Measurements from ENCODE around the gene KCNA5.

The KCNA5 gene

GRCh38 chr12:5094986-5095385 is 51.3 kb downstream of the KCNA5 start:
- no peak for TF ChIP-seq REST (IDR thresholded peaks at IDR 0.05; ENCODE audit: insufficient read depth in 1 of 2, low read depth in 2 of 2, low read length in 2 of 2)
- no peak for TF ChIP-seq TAF1 (IDR thresholded peaks at IDR 0.05; ENCODE audit: borderline replicate concordance, insufficient read depth, low read length)
- no peak for TF ChIP-seq FOXP2 (optimal IDR thresholded peaks at IDR 0.05; ENCODE audit: borderline replicate concordance, extremely low read depth, extremely low read length, insufficient read depth)
- TF ChIP-seq SIN3A (IDR thresholded peaks at IDR 0.05; ENCODE audit: borderline replicate concordance, insufficient read depth, low read length) = no peak
- TF ChIP-seq POLR2AphosphoS5 (IDR thresholded peaks at IDR 0.05; ENCODE audit: low read depth, low read length) = no peak
